GM19452 (cell line): ENCODE data around the gene APP.

ENCODE experiments used
- ATAC-seq: cut with Tn5 transposase; IDR thresholded peaks from one replicate; pipeline ENCODE4 v1.9.1; 2021; ENCODE audit not compliant: unreplicated experiment

The APP gene

DNA sequence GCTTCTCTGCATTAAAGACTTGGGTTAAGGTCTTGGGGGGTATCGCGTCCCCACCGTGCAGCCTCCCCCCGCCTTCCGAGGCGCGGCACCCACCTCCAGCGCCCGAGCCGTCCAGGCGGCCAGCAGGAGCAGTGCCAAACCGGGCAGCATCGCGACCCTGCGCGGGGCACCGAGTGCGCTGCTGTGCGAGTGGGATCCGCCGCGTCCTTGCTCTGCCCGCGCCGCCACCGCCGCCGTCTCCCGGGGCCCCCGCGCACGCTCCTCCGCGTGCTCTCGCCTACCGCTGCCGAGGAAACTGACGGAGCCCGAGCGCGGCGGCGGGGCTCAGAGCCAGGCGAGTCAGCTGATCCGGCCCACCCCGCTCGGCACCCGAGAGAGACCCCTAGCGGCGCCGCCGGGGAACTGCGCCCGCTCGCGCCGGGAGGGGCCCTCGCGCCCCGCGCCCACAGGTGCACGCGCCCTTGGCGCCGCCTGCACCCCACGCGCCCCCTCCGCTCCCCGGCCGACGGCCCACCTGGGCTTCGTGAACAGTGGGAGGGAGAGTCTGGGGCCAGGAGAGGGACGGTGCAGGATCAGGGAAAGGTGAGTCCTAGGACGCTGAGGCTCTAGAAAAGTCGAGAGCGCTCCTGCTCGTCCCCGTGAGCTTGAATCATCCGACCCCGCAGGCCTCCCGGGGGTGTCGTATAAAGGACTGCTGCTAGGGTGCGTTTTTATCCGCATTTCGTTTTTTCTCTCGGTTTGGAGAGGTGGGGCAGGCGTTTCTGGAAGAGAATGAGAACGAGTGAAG, at the start of gene APP:
Gene APP (minus strand): TSS at position 300 of the 787 bp plus-strand sequence. CDS start 150 bp downstream, at position 150.
- peak; percentile 68 for ATAC-seq

DNA sequence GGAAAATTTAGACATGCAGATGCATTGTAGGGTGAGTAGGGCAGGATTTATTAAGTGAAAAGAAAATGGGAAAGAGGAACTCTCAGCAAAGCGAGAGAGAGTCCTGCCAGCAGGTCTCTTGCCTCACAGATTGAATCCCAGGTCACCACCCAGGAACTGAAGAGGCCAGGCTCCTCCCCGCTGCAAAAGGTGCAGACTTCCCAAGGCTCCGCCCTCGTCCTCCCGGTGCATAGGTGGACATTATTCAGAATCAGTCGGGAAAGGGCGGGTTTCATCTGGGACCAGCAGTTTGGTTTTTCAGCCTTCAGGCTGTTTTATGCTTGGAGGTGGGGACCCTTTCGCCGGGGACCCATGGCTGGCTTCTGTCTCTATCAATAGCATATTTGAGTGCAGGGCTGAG, 41.6 kb upstream of the APP start:
- no peak for ATAC-seq

DNA sequence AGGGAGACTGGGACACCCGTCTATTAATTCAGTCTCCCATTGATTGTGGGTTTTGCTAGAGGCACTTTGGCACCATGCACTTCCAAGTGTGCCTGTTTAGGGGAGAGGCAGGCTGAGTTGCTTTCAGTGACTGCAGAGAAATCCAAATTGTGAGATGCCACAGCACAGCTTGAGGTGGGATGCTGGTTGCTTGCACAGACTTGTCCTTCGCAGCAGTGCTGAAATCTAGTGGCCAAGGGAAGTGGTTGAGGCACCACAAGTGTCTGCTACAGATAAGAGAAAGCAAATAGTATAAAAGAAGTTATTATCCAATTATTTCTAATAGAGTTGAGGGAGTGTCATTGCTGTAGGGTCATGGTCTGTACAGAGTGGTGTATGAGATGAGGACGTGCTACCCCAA, 40.0 kb upstream of the APP start:
- no peak for ATAC-seq

DNA sequence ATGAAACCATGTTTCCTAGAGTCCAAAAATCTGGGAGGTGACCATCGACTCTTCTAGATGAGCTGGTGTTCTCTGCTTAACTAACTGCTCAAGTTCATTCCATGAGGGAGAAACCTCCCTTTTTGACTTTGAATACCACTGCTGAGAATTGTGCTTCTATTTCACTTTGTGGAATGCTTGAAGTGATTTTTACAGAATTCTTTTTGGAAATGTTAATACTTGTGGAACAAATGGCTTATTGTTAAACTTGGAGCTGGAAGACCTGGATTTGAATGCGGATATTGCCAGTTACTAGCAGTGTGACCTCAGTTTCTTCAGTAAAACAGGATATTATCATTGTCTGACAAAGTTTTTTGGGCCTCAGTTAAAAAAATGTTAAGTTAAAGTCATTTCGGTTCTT, 36.5 kb upstream of the APP start:
- ATAC-seq: no peak

- ATAC-seq: no peak
Measured at GRCh38 chr21:26199456-26199855, 28.9 kb upstream of the APP start.

DNA sequence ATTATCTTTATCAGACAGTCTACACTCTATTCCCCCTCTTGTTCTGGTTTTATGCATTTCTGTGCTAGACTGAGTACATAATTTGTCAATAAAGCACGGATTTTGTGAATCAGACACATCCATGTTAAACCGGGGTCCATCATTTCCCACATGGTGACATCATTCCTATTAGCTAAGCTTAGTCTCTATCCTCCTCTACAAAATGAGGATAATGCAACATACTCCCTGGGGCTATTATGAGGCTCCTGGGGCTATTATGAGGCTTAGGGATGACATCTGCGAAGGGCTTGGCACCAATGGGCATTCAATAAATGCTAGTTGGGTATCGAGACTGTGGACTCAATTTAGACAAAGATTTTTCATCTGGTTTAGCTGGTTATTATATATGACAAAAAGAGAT, 25.1 kb upstream of the APP start:
- ATAC-seq: no peak

DNA sequence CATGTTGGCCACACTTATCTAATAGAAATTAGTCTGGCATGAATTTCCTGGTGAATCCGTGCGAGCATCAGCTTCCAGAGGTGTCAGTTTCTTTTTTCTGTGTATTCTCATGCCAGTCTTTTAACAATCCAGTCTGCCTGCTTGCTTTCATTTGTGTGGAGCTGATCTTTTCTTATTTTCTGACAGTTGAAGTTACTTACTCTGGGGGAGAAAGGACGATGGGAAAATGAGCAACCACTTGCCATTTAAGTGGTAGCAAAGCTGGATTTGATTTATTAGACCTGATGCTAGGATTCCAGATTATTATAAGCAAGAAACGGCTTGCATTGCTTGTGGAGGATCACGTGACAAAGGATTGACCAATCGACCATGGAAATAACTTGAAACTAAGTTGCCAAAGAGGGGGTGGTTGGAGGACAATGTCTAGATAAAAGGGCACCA, 24.3 kb upstream of the APP start:
- no peak for ATAC-seq

DNA sequence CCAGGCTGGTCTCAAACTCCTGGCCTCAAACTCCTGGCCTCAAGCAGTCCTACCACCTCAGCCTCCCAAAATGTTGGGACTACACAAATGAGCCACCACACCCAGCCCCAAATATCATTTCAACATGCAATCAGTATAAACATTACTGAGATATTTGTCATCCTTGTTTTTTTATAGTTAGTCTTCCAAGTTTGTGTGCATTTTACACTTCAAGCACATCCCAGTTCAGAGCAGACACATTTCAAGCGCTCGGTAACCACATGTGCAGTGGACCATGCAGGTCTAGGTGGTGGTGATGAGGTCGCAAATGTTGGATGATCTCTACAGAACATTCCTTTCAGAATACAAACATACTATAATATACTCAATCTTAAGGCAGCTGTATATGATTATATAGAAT, 23.8 kb upstream of the APP start:
- no peak for ATAC-seq

DNA sequence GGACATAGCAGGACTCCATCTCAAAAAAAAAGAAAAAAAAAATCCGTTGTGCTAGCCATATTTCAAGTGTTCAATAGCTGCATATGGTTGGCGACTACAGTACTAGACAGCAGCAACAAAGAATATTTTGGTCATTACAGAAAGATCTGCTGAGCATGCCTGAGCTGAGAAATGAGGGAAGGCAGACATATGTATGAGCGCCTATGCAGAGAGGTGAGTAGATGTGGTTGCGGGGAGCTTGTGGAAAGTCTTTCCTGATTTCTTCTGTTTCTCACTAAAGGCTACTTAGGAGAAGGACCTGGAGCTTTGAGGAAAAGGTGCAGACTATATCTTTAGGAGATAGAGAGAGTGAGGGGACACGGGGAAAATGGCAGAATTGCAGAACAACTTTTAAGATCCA, 21.0 kb upstream of the APP start:
- ATAC-seq: no peak

- no peak for ATAC-seq
Measured at GRCh38 chr21:26188422-26188821, 17.9 kb upstream of the APP start.

DNA sequence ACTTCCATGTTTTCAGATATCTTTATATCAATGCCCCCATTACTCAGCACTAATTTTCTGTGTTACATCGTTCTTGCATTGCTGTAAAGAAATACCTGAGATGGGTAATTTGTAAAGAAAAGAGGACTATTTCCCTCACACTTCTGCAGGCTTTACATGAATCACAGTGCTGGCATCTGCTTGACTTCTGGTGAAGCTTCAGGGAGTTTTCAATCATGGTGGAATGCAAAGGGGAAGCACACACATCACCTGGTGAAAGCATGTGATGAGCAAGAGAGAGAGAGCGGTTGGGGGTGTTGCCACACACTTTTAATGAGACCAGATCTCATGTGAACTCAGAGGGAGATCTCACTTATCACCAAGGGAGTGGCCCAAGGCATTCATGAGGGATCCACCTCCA, 14.9 kb upstream of the APP start:
- ATAC-seq: no peak

GRCh38 chr21:26185021-26185420, 14.5 kb upstream of the APP start:
- no peak for ATAC-seq

DNA sequence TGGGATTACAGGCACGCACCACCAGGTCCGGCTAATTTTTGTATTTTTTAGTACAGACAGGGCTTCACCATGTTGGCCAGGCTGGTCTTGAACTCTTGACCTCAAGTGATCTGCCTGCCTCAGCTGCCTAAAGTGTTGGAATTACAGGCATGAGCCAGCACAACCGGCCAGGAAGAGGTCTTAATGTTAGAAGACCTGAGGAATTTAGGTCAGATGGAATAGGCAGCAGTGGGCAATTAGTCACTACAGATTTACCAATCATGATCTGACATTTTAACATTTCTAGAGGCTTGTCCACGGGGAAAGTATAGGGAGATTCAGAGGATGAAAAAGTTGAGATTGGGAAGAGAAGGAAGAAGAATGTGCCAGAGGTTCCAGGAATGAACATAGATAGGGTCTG, 8.9 kb upstream of the APP start:
- ATAC-seq: no peak

DNA sequence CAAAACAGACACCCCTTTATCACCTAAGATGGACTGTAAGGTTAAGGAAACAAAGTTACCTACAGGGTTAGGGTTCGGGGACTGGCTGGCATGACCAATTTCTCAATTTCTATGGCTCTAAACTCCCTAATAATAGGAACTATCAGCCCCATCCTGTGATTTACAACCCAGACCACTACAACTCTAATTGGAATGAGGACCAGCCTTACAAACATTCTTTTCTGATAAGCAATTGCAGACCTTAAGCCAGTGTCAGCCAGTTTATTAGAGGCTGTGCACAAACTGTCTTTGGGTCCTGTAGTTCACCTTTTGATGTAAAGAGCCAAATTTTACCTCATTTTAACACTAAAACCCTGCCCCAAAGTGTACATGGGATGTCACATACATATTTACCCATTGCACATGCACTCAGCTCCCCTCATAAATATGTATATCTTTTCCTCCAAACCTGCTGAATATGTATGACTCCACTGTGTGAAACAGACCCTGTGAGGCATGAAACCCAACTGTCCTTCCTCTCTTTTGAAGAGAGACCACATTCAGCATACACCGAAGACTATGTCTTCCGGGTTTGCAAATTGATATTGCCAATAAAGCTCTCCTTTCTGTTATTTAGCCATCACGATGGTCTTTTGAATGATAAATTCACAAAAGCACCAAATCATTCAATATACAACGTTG, 7.3 kb upstream of the APP start:
- ATAC-seq: no peak

- ATAC-seq: no peak
Measured at GRCh38 chr21:26177187-26177586, 6.6 kb upstream of the APP start.

- ATAC-seq: no peak
Measured at GRCh38 chr21:26171258-26172100, 909 bp upstream of the APP start.

DNA sequence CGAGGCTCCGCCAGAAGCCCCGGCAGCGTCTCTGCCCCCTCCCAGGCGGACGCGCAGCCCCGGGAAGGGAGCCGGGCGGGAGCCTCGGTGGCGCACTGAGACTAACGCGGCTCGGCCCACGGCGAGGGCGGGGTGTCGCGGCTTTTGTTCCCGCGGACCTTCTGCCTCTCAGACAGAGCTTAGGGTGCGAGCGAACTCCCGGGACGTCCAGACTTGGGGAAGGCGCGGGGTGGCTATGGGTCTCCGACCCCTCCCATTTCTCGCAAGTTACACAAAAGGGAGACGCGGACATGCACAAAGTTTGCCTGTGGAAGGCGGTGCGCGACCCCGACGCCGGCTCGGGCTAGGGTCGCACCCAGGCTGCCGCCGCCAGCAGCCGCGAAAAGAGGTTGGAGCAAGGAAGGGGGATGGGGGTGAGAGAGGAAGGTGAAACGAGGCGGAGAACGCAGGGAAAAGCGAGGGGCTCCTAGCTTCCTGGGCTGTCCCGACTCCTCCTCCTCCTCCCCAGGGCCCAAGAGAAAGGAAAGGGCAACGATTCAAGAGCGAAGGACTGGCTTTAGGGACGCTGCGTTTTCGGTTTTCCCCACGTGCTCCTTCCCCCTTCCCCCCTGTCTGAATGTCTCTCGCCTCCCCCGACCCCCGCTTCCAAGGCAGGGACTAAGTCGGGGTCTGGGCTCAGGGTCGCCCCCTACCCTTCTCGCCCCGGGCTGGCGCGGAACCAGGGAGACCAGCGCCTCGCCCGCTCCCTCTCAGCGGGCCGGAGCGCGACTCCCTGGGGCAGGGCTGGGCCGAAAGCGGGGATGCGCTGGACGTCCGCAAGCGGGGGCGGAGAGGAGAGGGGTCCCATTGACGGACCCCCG, 729 bp downstream of the APP start:
- ATAC-seq: peak; percentile 37

- peak; percentile 53 for ATAC-seq
Measured at GRCh38 chr21:26169061-26169610, 1.4 kb downstream of the APP start.

GRCh38 chr21:26168371-26168770, 2.2 kb downstream of the APP start:
- ATAC-seq: no peak

DNA sequence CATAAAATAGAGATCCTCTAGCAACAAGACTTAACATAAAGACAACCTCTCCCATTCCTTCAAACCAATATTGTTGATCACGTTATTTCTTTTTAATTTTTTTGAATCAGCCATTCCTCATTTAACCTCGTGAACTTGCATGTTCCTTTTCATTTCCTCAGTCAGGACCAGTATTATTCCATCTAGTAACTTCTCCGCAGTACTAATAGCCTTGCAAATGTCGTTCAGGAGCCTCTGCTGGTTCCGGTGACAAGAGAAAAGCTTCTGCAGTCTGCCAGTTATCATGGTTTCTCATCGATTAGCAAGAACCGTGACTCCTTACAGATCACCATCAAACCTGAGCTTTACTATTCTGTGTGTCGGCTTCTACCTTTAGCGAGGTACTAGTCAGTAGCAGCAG, 3.0 kb downstream of the APP start:
- ATAC-seq: no peak
